HG03521 (cell line): ENCODE results near the gene CLASP2.

Experiments
- ATAC-seq: cut with Tn5 transposase; IDR thresholded peaks from one replicate; pipeline ENCODE4 v1.9.1; 2021; ENCODE audit warnings: mild to moderate bottlenecking, moderate library complexity; ENCODE audit not compliant: unreplicated experiment

CLASP2 gene

DNA sequence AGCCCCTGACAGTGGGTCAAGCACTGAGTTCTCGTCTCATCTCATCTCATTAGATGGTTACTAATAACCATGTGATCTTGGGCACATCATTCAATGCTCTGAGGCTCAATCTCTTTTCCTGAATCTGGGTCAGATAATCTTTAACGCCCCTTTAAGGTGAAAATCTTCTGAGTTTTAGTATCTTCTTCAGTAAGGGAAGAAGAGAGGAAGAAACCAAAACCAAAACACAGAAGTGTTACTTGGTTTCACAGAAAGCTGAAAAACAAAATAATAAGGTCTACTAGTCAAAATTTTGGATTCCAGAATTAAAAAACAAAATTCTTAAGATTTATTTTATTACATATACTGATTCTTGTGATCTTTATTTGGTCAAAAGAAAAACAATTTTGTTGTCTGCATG is 78.2 kb downstream of the CLASP2 start:
- no peak for ATAC-seq

DNA sequence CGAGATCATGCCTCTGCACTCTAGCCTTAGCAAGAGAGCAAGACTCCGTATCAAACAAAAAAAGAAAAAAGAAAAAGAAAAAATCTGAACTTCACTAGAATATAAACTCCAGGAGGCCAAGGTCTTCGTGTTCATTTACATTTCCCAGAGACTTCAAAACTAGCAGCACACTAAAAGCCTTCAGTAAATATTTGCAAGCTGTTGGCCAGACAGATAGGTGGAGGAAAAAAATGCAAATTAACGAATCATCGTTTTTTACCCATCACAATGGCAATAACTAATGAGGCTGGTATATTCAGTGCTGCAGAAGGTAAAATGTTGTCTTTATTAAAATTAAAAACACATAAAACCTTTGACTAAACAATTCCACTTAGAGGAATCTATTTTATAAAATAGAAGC is 80.6 kb downstream of the CLASP2 start:
- ATAC-seq, result no peak

DNA sequence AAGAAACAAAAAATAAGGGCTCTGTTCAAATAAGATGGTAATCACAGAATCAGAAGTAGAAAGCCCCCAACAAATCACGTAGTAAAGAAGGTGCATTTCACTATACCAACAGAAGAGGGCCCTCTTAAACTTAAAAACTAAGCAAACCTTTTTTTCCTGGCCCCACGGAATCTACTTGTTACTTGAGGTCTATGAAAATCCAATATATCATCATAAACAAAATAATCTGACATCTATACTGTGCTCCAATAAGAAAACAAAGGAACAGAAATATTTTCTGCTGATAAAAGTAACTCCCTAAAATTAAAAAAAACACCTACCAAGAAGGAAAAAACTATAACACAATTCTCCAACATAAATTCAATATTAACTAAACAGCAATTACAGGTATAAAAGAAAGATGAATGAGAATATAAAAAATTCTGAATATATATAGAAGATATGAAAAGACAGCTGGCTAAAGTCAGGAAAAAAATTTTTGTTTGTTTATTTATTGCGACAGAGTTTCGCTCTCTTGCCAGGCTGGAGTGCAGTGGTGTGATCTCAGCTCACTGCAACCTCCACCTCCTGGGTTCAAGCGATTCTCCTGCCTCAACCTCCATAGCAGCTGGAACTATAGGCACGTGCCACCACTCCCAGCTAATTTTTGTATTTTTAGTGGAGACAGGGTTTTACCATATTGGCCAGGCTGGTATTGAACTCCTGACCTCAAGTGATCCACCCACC is 81.8 kb downstream of the CLASP2 start:
- no peak for ATAC-seq

DNA sequence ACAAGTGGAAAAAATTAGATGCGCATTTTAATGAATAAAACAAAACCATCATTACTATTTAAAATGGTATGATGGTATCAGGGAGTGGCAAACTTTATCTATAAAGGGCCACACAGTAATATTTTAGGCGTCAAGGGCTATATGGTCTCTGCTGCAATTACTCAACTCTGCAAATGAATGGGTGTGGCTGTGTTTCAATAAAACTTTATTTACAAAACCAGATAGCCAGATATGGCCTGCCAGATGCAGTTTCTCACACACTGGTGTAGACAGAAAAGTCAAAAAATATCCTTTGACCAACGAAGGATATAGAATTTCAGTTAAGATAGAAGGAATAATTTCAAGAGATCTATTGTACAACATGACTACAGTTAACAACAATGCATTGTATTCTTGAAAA is 83.8 kb downstream of the CLASP2 start:
- no peak for ATAC-seq

DNA sequence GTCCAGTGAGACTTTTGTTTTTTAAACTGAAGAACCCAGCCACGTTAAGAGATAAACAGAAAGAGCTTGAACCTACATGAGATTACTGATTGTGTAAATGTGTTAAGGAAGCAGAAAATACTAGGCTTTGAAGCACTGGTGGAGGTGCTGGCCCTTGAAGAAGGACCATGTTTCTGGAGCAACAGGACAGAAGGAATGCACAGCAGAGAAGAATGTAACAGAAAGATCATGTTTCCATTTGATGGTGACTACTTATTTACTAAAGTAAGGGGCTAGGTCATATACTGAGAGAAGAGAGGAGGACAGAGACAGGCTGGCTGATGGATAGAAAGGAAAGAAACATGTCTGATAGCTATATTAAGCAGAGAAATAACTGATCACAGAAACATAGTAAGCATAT is 88.8 kb downstream of the CLASP2 start:
- ATAC-seq, result no peak

DNA sequence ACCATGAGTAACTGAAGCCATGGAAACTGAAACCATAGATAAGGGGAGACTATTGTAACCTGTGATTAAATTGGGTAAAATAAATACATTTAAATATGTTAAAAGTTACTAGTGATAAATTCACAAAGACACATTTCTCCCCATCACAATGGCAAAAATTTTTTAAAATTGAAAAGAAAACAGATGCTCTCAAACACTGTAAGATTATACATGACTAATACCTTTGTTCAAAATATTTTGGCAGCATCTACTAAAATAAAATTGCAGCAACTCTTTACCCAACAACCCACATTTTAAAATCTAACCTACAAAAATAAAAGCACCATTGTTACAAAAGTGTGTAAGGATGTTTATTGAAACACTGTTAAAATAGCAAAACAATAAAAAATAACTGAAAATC is 93.3 kb downstream of the CLASP2 start:
- no peak for ATAC-seq

DNA sequence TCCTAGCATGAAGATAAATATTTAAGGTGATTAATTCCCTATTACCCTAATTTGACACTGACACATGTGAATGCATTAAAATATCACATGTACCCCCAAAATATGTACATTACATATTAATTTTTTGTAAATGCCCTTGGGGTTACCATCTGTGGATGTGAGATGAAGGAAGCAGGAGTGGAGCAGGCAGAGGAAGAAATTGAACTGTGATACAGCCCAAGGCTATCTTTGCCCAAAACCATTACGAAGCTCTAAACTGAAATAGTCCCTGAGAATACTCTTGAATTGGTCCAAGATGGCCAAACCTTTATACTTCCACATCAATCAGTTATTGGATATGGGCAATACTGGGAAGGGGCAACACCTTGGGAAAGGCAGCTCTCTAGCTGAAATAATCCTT is 105.0 kb downstream of the CLASP2 start:
- ATAC-seq, result no peak

DNA sequence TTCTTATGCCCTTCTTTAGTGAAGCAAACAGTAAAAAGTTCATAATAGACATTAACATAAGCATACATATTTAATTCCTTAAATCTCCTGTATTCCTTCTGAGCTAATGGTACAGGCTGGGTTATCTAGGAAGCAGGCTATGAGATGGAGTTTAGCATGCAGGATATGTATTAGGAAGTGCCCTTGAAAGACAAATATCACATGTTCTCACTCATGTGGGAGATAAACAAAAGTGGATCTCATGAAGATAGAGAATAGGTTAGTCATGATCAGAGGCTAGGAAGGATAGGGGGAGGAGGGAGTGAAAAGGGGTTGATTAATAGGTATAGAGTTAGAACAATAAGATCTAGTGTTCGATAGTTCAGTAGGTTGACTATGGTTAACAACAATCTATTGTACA is 105.4 kb downstream of the CLASP2 start:
- ATAC-seq, result no peak

DNA sequence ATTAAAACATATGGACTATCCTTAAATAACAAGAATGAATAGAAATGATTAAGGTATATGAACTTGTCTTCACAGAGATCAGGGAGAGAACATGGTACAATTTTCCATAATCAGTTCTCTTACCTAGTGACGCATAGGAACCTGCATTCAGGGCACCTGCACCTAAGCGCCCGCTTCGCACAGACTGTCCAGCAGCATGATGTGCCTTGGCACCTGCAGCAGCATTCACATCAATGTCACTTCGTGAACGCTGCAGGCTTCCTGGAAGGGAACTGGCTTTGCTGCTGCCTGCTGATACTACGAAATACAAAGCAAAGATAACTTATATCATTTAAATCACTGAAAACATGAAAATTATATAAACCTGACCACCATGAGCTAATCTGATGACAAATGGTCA is 115.2 kb downstream of the CLASP2 start:
- ATAC-seq, result no peak

DNA sequence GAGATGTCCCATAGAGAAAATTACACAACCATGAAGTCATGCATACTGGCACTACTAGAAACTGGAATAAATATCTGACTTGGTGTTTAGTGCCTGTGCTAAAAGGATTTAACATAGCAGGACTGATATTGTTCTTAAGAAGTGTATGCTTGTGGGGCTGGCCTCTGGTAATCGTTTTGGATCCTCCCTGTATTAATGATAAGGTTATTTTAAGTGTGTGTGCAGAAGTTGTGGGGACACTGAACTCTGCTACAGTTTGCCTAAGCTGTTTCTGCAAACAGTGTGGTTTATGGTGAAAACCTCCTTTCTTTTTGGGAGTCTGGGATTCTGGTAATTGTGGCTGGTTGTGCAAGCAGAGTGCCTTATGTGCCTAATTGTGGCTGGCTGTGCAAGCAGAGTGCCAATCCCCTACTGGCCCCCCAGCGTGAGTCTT is 120.8 kb downstream of the CLASP2 start:
- ATAC-seq, result no peak

DNA sequence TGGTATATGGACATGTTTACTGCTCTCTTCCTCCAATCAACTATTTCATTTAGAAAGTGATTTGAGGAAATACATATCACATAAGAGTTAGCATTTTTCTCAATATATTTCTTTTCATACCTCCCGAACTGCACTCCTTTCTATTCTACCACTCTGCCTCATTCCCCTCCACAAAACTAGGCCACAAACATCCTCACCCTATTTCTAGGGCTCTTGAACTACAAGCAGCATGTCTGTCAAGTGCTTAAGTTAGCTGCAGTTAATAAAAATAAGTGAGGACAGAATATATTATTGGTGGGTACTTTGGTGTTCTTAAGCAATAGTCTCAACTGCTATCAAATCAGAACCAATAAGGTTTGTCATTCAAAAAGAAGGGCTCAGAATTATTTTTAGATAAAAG is 125.1 kb downstream of the CLASP2 start:
- ATAC-seq, result no peak

DNA sequence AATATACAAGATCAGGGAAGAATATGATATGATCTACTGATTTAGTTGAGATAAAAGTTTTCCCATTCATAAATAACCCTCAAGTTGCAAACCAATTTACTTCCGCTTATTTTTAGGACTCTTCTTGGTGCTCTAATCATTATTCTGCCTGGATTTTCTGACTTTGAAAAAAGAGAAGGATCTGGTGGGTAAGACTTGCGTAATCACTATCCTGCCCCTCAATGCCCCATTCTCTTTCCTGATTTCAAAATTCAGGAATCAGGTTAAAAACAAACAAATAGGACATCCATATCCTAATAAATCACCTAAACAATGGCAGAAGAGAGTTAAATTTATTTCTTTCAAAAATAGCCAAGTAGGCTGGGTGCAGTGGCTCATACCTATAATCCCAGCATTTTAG is 127.5 kb downstream of the CLASP2 start:
- no peak for ATAC-seq

DNA sequence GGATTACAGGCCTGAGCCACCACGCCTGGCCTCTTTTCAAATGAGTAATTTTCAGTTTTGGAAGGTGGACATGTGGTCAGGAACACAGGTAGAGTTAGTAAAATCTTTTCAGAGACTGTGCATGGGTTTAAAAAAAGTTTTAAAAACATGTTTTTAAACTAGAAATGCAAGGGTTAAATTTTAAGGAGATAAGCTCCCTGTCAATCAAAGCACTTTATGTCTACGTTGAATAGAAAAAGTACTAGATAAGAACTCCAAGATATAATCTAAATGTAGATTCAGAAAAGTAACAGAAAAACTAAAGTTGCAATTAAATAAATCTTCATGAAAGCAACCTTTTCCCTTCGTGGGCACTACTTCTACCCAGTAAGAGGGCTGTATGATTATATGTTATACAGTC is 131.7 kb downstream of the CLASP2 start:
- ATAC-seq, result no peak

DNA sequence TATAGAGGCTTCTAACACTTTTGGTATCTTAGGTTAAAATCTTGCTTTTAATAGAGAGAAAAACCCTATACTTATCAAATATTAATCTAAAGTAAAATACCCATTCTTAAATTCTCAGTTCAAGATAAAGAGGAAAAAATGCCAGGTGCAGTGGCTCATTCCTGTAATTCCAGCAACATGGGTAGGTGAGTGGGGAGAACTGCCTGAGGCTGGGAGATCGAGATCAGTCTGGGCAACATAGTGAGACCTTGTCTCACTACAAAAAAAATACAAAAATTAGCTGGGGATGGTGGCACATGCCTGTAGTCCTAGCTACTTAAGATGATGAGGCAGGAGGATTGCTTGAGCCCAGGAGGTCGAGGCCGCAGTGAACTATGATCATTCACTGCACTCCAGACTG is 135.8 kb downstream of the CLASP2 start:
- no peak for ATAC-seq

DNA sequence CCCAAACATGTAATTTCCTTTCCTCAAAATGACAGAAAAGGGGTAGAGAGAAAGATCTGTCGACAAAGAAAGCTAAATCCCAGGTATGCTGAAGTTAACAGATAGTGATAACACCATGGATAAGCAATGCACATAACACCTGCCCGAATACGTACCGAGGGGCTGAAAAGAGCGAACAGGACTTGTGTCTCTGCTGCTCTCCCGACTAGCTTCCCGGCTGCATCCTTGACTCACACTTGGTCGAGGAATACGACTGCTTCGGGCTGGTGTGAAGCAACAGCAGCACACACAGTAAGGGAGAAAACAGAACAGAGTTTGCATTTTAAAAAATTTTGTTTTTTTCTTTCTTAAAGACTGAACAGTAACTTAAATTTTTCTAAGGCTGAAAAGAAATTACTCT is 136.4 kb downstream of the CLASP2 start:
- ATAC-seq, result no peak

DNA sequence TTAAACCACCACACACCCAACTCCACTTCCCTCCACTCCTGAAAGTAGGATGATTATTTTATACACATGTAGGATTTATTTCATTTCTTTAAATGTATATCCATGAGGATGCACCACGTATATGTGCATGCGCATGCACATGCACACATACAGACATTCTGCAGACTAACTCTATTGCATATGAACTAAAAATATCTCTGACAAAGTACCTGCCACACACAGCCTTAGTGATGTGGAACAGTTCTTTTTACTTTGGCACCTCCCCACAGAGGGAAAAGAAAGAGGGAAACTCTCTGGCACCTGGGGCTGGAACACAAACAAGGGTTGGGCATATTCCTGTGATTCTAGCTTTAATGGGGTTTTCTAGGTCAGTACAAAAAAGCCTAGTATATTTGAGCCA is 138.2 kb downstream of the CLASP2 start:
- no peak for ATAC-seq

DNA sequence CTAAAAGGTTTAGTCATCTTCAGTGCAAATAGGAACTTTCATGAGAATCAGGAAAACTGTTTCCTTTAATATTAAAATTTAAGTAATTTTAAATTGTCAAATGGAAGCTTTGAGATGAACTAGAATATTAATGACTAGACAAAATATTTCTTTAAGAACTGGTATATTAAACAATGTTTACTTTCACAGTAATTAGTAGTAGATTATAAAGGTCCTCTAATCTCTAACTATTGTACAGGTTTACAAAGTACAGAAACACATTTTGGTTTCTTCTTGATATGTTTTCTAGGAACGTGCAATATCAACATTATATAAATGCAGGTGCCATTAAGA is 138.9 kb downstream of the CLASP2 start:
- no peak for ATAC-seq

DNA sequence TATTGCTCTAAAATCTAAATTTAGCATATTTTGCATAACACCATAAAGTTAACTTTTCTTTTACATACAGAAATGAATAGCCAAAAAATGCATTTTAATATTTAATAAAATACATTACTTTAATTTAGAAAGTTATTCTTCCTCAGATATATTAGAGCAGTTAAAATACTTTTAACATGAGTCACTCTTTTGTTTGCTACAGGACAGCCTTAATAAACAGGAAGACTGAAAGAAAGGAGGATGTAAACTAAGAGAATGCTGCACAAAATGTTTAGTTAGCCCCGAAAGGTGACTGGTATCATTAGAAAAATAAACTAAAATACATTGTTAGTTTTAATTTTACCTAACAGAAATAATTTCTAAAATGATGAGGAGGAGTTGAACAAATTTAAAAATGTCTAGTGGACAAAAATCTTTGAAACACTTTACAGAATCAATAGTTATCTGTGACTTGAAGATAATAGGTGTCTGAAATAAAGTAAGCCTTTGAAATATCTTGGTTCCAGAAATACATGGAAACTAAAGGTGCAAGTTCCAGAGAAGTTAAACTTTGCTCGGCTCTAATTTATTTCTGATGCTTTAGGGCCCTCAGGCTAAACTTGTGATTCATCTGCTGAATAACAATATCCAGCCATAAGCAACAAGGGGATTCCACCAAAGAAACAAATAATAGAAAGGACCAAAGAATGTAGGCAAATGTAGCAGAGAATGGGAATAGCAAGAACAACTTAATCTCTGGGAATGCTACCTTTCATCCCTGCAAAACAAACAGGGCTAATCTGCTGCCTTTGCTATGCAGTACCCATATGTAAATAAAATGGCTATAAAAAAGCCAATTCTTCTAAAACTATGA is 139.5 kb downstream of the CLASP2 start:
- ATAC-seq, result no peak

DNA sequence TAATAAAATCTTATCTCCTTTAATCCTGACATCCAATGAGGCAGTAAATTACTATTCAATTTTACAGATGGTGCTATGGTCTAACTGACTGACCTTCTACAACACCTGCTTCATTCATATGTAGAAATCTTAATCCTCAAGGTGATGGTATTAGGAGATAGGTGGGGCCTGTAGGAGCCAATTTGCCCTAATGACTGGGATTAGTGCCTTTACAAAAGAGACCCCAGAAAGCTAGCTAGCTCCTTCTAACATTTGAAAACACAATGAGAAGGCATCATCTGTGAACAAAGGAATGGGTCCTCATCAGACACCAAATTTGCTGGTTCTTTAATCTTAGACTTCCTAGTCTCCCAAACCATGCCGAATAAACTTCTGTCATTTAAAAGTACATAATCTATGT is 140.5 kb downstream of the CLASP2 start:
- ATAC-seq, result no peak

DNA sequence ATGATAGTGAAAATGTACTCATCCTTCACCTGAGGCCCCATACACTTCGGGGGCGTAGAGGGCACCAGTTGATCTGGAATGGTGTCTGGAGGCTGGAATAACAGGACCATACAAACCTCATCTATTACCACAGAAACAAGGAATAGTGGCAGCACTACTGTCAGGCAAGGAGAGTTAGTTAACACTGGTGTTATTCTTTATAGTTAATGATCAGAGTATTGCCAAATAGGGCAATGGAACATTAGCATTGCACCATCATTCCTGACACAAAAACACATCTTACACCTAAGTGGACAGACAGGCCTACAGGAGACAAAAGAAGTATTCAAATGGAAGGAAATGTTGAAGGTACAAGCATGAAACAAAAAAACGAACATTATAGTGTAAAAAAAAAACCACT is 140.9 kb downstream of the CLASP2 start:
- ATAC-seq, result no peak

DNA sequence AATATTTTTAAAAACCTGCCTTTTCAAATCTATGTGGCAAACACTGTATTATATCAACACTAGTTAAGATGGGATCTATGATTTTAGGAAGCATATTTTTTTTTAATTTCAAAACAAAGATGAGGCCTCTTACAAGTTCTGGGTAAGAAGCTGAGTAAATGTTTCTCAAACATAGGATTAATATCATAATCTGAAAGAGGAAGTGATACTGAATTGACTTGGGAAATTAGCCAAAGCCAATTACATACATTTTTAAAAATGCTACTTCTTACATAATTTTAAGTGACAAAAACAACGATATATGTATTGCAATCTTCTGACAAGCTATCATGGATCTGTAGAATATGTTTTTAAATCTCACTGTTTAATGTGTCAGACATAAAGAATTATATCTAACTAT is 142.7 kb downstream of the CLASP2 start:
- no peak for ATAC-seq

DNA sequence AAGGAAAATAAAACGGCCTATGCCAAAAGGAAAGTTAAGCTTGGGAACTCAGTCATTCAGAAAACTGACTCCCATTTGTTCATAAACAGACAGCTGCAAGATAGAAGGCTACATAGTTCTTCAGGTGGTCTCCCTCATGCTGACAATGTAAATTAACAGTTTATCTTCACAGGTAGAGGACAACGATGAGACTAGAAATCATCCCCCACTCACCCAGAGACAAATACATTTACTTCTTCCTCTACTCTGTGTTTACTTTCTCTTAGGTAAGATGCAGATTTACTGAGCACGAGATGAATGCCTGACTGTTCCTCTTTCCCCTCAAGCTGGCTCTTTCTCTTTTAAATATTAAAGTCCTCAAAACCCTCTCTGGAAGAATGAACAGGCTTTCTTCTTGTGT is 160.2 kb downstream of the CLASP2 start:
- ATAC-seq, result no peak

DNA sequence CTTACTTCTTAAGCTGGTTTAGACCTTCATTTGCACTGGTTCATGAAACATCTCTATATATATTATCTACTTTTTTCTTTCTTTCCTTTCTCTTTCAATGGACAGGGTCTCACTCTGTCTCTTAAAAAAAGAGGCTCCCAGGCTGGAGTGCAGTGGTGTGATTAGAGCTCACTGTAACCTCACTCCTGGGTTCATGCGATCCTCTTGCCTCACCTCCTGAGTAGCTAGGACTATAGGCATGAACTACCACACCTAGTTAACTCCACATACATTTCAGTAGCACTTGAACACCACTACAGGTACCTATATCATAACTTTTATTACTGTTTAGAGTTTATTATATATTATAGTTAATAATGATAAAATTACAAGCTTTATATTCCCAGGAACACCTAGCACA is 160.8 kb downstream of the CLASP2 start:
- no peak for ATAC-seq
